HT1080 (cell line): Measurements from ENCODE around the gene BEND3. TPM values are rescaled to one million over a fixed set of nuclear protein-coding genes. Genes with fewer than 3 reads are reported as not detected.
A peak's percentile ranks its signal among the peaks of the same experiment; 100 is the strongest.
"Not testable (repeated sequence)": the region's sequence is repeated elsewhere in the genome, so short reads cannot be mapped to it uniquely, and the experiment has no call there.

Experiments
- DNase-seq: peaks from one replicate; pipeline ENCODE4 v3.0.0-alpha.2; 2015; ENCODE audit warnings: low read depth
- polyA plus RNA-seq, 2 experiments: library from polyadenylated mRNA; depleted of rRNA; stranded (reverse); fragments of >200 nt; gene quantifications; 2 replicates each; pipeline ENCODE4 v1.2.3, GENCODE V29; 2015
- total RNA-seq: library from RNA; depleted of rRNA; stranded (reverse); fragments of >200 nt; shearing (Covaris generic); gene quantifications from 2 replicates; pipeline ENCODE4 v1.2.3, GENCODE V29; 2014; rRNA removed

The BEND3 gene
- total RNA-seq: 4.7 and 6.6 TPM in 2 replicates
- polyA plus RNA-seq (2015; cell fraction: cytosol; rRNA removed): 3.4 and 3.8 TPM in 2 replicates
- 3.5 and 3.8 TPM in 2 replicates for polyA plus RNA-seq (2015; cell fraction: nucleus; rRNA removed)

DNA sequence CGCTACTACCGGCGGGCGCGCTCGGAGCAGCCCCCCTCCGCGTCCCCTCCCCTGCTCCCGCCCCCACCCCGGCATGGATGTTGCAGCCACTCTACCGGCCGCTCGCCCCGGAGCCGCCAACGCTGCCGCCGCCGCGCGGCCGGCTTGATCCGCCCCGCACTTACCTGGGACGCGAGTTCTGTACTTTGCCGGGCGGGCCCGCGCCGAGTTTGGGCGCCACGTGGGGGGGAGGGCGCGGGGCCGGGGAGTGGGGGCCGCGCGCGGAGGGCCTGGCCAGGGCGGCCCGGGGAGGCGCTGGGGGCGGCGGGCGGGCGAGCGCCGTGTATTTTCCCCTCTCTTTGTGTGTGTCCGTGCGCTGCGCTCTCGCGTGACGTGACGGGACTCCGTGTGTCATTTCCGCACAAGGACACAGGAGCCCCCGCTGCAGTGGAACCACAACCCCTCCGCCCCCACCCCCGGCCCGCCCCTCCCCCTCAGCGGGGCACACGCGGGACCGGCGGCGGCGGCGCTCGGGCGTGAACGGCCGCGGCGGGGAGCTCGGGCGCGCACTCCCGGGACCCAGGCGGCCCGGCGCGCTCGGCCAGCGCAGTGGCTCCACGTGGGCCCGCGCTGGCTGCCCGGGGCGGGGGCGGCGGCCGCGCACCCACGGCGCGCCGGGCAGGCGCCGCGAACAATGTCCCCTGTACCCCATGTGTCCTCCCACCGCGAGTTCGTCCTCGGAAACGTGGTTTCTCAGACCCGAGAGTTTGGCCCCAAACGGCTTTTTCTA, at the start of gene BEND3:
Gene BEND3, minus strand, starts transcription at position 590 of the 769 bp plus-strand sequence. CDS start 16,230 bp downstream, outside the sequence.
- no peak for DNase-seq

DNA sequence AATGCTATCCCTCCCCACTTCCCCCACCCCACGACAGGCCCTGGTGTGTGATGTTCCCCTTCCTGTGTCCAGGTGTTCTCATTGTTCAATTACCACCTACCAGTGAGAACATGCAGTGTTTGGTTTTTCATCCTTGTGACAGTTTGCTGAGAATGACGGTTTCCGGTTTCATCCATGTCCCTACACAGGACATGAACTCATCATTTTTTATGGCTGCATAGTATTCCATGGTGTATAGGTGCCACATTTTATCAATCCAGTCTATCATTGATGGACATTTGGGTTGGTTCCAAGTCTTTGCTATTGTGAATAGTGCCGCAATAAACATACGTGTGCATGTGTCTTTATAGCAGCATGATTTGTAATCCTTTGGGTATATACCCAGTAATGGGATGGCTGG, 49.0 kb upstream of the BEND3 start:
- DNase-seq: not testable (repeated sequence)

DNA sequence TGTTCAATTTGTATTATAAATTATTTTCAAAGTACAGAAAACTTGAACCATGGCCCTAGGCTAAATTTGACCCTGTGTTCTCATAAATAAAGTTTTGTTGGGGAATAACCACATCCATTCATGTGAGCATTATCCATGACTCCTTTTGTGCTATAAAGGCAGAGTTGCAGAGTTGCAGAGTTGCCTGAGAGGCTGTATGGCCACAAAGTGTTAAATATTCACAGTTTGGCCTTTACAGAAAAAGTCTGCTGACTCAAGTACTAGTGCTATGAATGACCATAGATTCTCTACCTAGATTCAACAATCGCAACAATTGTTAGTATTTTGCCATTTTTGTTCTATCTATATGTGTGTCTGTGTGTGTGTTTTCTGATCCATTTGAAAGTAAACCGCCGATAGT, 46.2 kb upstream of the BEND3 start:
- no peak for DNase-seq

DNA sequence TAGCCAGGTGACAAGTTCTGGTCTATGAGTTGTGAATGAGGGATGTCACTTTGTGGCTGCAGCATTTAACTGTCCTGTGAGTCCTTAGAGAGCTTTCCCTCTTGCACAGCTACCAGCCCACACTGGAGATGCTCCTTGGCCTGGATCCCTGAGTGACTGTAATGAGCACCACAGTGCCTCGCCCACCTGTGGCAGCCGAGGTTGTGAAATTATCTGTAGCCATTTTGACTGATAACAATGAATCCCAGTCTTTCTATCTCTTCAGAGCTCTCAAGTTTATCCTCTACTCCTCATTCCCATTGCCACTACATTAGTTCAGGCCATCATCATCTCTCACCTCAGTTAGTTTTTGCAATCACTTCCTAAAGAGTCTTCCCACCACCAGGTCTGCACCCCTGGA, 41.3 kb upstream of the BEND3 start:
- DNase-seq: no peak

DNA sequence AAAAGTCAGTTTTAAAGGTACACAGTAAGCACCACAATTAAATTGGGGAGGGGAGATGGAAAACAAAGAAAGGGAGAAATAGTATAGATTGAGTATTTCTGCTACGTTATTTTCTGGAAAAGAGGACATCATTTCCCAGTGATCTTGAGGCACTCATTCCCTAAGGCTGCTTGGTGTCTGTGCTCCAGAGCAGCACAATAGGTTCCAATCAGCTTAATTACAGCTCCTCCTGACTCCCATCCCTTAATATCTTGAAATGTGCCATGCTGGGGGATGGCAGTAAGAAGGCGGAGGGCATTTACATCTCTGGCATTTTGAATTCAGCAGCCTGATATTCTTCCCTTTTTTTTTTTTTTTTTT, 39.5 kb upstream of the BEND3 start:
- no peak for DNase-seq

DNA sequence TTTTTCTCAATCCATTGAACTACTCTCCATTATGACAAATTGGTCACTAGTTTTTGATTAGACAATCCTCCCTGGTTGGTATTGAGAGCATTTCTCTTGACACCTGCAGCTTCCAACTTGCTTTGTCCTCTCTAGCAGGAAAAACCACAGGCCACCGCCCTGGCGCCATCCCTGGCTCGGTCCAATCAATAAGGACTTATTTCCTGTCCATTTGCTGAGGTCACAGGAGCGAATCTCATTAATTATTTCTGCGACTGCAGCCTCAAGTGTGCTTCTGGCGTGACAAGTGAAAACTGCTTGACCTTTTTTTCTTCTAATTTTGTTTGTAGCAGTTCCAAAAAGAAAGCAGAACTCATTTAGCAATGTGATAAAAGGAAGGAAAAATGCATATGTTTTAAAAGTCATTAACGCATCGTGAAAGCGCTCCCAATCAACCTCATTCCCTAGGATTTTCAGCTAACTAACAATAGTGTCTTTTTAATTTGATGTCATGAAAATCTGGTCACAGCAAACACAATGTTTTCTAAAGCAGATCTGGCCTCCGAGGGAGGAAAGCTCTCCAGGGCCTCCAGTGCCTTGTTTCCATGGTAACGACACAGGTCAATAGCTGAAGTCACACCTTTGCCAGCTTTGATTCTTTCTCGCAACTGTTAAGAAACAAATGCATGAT, 39.0 kb upstream of the BEND3 start:
- DNase-seq: no peak

DNA sequence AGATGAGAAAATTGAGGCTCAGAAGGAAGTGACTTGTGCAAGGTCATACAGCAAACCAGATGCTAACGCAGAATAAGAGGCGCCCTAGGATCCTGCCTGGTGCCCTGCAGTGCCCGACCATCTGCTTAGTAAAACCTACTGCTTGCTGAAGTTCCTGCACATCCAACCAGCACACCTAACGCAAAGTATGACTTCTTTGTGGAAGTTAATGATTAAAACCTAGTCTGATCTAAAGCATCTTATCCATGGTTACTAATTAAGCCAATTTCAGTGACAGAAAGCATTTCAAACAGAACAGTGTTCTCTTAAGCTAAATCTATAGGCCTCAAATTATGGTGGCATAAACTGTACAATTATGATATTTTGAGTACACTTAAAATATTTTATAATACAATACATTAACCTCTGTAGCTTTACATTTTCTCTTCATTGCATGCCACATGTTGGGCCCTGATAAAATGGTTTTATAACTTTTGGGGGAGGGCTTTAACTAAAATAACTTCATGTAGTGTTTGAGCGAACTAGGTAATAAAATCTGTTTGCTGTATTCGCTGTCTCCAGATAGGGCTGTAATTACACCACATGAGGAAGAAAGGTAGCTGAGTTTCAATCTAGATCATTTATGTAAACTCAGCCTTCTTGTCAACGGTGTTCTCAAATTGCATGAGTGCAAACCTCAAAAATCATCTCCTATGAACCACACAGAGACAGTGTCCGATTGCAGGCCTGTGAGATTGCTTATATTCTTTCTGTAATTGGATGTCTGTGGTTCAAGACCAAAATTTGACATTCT, 37.5 kb upstream of the BEND3 start:
- DNase-seq: no peak

DNA sequence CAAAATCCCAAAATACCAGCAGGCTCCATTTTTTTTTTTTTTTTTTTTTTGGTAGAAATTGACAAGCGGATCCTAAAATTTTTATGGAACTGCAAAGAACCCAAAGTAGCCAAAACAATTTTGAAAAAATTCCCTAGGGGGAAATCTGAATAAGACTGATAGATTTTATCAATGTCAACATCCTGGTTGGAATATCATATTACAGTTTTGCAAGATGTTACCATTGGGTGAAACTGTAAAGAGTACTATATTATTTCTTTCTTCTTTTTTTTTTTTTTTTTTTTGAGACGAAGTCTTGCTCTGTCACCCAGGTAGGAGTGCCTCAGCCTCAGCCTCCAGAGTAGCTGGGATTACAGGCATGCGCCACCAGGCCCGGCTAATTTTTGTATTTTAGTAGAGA, 29.4 kb upstream of the BEND3 start:
- DNase-seq: no peak

DNA sequence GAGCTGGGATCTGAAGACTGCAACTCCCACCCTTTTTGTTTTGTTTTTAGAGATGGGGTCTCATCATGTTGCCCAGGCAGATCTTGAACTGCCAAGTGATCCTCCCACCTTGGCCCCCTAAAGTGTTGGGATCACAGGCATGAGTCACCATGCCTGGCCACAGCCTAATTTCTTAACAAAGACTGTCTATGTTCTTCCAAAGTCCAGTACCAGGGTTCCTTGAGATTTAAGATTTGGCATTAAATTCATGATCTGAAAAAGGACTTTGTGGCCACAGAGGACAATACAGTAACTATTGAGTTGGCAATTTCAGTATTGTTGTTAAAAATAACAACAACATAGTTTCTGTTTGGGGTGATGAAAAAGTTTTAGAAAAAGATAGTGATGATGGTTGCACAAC, 28.7 kb upstream of the BEND3 start:
- DNase-seq: peak; percentile 60

DNA sequence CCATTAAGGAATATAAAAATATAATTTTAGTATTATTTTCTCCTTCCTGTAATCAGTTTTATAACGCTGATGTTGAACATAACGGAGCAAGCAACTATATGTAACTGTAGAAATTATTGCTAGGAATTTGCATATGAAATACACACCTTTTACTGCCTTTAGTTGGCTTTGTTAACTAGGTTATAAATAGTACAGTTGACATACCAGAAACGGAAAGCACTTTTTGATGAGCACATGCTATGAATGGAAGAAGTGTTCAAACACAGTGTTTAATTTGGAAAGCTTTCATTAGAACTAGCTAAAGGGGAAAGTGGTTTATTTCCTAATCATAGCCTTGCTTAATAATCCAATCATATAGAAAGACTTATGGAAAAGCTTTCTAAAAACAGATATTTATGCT, 25.3 kb upstream of the BEND3 start:
- no peak for DNase-seq

DNA sequence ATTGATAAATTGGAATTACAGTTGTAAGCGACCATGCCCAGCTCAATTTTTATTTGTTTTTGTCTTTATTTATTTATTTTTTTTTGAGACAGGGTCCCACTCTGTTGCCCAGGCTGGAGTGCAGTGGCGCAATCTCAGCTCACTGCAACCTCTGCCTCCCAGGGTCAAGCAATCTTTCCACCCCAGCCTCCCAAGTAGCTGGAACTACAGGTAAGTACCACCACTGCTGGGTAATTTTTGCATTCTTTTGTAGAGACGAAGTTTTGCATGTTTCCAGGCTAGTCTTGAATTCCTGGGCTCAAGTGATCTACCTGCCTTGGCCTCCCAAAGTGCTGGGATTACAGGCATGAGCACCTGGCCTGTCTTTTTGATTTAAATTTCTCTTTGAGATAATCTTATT, 21.0 kb upstream of the BEND3 start:
- DNase-seq: not testable (repeated sequence)

DNA sequence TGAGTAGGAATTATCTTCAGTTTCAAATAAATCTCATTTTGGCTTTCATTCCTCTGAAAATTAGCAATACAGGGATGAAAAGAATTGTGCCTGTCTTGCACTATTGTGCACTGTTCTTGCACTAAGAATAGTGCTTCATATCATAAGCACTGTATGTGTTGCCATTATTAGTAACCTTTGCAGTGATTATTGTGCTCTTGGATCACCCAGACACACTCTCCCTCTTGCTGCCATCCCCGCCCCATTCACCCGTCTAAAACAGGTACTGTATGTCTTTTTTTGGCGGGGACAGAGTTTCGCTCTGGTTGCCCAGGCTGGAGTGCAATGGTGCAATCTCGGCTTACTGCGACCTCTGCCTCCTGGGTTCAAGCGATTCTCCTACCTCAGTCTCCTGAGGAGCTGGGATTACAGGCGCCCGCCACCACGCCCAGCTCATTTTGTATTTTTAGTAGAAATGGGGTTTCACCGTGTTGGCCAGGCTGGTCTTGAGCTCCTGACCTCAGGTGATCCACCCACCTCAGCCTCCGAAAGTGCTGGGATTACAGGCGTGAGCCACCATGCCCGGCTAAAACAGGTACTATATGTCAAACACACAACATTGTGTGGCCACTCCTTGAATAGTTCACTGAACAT, 19.8 kb upstream of the BEND3 start:
- not testable (repeated sequence) for DNase-seq

DNA sequence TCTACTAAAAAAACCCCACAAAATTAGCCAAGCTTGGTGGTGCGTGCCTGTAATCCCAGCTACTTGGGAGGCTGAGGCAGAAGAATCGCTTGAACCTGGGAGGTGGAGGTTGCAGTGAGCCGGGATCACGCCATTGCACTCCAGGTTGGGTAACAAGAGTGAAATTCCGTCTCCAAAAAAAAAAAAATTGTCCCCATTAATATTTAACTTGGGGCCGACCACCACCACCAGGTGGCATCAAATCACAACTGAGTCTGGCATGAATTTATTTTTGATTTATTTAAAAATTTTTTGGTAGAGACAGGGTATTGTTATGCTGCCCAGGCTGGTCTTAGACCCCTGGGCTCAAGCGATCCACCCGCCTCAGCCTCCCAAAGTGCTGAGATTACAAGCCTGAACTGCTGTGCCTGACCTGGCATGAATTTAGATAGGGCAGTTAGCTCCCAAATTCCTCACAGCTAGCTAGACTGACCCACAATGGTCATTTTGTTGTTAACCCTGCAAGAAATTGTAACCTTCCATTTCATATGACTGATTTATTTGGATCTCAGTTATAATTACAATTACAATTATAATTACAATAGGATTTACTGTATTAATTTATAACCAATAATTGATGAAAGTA, 17.1 kb upstream of the BEND3 start:
- DNase-seq: peak; percentile 39

DNA sequence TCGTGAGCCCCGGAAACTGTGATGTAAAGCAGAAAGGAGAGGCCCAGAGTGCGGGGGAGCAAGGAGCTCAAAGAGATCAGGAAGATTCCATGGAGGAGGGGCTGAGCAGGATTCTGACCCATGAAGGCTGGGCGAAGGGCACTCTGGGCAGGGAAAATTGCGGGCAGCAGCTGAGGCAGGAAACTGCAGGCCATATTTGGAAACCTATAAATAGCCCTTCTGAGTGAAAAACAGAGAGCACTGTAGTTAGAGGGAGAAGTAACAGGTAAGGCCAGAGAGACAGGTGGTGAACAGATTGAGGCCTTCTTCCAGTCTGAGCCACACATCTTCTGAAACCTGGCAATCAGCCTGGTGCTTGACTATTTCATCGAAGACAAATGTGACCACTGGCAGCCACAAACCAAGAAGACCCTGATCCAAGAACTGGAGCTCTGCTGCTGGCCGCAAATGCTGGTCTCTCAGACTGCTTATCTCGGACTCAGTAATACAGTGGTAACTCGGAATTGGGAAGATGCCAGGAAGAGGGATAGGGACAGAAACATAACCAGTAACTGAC, 14.1 kb upstream of the BEND3 start:
- no peak for DNase-seq

DNA sequence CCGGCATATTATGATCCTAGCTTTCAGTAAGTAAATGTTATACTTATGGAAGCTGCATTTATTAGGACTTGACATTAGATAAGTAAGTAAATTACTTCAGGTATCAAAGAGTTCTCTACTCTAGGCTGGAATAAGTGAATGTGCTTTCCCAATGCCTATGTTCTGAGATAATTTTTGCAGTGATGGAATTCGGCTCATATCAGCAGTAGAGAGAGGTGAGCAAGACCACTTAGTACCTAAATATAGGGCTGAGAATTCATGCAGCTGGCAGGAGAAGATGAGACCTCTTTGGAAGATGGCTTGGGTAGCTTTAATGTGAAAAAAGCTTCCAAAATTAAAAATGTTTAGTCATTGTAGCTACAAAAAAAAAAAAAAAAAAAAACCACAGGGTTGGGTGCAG, 13.3 kb upstream of the BEND3 start:
- no peak for DNase-seq

DNA sequence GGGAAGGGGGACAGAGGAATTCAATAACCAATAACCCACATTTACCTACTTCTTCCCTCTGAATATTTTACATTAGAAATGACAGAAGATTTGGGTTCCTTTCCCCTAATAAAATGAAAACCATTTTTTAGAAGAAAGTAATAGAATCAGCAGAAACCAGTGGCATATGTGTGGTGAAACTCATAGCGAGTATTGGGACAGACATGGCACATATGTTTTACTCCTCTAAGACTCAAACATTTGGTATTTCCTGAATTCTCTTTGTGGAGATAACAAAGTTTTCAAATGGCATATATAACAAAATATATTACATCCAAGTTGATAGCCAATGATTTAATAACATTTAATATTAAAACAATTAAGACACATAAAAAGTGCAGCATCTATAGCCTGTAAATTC, 12.9 kb upstream of the BEND3 start:
- no peak for DNase-seq

DNA sequence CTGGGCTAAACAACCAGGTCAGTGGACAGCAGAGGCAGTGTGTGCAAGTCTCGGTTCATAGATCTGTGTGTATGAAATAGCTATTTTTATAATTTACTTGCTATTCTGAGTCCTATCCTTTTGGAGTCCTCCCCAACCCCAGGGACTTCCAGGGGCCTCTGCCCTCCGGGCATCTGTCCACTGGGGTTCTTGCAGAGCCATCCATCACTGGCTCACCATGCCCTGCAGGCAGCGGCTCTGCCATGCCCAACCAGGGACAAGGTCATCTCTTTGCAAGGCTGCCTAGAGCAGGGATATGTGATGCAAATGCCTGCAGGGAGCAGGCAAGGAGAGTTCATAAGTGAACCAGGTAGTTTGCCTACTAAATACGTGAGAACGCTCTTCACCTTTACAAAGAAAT, 10.5 kb upstream of the BEND3 start:
- no peak for DNase-seq

DNA sequence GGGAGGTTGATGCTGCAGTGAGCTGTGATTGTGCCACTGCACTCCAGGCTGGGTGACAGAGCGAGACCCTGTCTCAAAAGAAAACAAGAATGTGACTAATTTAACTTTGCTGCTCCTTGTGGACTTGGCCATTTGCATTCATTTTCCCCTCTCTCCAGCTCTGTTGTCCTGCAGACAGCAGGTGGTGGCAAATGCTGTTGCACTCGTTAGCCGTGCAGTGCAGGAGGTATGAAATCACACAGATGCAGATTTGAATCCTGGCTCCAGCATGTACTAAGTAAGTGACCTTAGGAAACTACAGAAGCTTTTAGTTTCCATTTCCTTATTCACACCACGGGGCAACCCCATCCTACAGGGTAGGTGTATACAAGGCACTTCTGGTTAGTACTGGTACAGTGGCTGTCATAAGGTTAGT, 9.6 kb upstream of the BEND3 start:
- DNase-seq: no peak

DNA sequence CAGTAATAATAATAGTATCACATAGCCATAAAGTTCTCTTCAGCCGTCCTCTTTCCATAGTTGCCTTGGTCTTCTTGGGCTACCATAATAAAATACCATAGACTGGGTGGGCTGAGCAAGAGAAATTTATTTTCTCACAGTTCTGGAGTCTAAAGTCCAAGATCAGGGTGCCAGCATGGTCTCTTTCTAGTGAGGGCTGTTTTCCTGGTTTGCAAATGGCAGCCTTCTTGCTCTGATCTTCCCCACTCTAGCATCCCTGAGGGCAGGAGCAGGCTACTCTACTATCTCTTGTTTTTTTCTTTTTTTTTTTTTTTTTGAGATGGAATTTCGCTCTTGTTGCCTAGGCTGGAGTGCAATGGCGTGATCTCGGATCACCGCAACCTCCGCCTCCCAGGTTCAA, 8.2 kb upstream of the BEND3 start:
- DNase-seq: no peak

DNA sequence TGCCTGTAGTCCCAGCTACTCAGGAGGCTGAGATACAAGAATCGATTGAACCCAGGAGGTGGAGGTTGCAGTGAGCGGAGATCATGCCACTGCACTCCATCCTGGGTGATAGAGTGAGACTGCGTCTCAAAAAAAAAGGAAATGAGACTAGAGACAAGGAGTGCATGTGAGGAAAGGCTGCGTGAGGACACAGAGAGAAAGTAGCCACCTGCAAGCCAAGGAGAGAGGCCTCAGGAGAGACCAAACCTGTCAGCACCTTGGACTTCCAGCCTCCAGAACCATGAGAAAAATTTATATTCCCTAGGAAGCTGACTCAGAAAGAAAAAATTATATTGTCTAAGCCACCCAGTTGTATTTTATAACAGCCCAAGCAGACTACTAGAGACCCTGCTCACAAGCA, 7.4 kb upstream of the BEND3 start:
- DNase-seq: no peak

DNA sequence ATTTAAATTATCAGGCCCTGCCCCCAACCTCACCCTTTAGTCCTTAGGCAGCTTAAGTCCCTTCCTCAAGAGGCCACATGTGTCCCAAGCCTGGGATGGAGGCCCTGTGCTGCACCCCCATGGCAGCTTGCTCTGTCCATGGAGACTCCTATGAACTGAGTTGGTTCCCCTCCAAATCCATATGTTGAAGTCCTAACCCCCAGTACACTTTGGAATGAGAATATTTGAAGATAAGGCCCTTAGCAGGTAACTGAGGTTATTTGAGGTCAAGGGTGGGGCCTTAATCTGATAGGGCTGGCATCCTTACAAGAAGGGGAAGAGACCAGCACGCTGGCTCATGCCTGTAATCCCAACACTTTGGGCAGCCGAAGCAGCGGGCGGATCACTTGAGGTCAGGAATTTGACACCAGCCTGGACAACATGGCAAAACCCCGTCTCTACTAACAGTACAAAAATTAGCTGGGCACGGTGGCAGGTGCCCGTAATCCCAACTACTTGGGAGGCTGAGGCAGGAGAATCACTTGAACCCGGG, 6.7 kb upstream of the BEND3 start:
- DNase-seq: no peak
